Measurements from ENCODE around the gene CHST11. TPM values are rescaled to one million over a fixed set of nuclear protein-coding genes. Genes with fewer than 3 reads are reported as not detected.
A peak's percentile ranks its signal among the peaks of the same experiment; 100 is the strongest.

CHST11 gene
- total RNA-seq, 1 donor from 2014 or later = 15.5 TPM

- no peak overlapping the region for H3K4me3 Mint-ChIP-seq
- no peak for DNase-seq (ENCODE audit: extremely low spot score, unreplicated experiment)
- no peaks in the 10 kb centered on the region for H3K27me3 Mint-ChIP-seq
- peaks cover 41% of the 10 kb centered on the region for H3K4me1 Mint-ChIP-seq (ENCODE audit: unreplicated experiment)
- peaks cover 6% of the 10 kb centered on the region for H3K9me3 Mint-ChIP-seq
- H3K36me3 Mint-ChIP-seq = peaks cover 4% of the 10 kb centered on the region
- TF ChIP-seq CTCF (conservative IDR thresholded peaks at IDR 0.05) = no peak
- H3K27ac Mint-ChIP-seq = no peak overlapping the region
These were observed 61.1 kb downstream of the CHST11 start for GRCh38 chr12:104517880-104518279.

DNA sequence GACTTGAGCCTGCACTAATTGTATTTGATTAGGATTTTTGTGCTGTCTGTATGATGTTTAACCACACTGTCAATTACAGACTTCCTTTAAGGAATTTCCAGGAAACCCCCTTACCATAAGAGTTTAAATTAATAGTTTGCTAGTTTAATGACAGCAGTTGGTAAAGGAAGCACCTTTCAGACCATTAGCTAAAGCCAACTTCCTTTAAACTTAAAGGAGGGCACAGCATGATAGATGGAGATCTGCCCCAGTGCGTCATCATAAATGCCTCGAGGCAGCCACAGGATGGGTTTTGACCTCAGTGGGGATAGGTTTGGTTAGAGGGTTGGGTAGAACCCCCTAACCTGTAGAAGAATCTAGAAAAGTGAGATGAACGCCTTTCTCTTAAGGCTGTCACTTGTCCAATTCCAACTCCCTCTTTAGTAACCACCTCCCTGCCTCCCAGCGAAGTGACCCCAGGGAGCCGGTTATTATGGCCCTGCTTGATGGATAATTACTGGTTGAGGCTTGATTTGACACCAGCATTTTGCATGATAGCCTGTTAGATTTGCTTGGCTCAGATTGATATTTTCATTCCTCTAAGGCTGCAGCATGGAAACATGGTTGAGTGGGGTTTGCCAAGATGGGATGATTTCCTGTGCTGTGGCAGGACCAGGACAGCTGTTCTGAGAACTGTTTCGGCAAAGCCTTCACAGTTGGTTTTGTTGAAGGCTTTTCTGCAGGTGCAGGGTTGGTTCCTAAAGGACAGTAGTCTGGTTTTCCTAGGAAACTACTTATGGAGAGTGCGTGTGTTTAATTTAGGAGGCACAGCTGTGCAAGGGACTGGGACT, 62.7 kb downstream of the CHST11 start:
- H3K9me3 Mint-ChIP-seq = peaks cover 6% of the 10 kb centered on the region
- peak overlapping the region; percentile 58 for H3K4me3 Mint-ChIP-seq
- TF ChIP-seq CTCF (conservative IDR thresholded peaks at IDR 0.05) = no peak
- H3K4me1 Mint-ChIP-seq (ENCODE audit: unreplicated experiment) = peaks cover 49% of the 10 kb centered on the region
- H3K27me3 Mint-ChIP-seq = no peaks in the 10 kb centered on the region
- peak overlapping the region; percentile 88 for H3K27ac Mint-ChIP-seq
- H3K36me3 Mint-ChIP-seq = peaks cover 3% of the 10 kb centered on the region
- DNase-seq (ENCODE audit: extremely low spot score, unreplicated experiment) = no peak

DNA sequence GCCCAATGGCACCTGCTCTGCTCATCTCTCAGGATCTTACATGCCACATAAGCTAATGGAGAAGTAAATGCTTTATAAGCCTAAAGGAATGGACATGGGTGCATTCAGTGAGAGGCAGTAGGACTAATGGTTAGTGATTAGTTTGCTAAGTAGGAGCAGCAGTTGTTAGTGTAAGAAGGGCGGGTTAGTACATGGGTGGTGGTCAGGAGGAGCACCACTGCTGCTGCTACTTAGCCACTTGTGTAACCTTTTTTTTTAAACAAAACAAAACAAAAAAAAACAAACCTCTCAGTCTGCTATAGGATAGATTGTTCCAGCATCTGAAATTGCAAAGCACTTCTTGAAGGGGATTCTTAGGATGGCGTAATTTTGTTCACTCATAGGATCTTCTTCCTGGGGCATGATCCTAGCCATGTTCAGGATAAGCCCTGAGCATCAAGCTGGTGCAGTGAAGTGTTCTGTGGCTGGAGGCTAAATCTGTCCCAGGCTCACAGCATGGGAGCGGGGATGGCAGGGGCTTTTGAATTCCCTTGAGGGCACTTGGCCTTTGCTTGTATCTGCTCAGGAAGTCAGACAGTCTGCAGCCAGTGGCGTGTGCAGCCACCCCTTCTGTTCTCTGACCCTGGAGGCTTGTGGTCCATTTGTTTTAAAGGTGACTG, 63.6 kb downstream of the CHST11 start:
- Mint-ChIP-seq H3K4me1 (ENCODE audit: unreplicated experiment) (peaks cover 46% of the 10 kb centered on the region), H3K4me3 (no peak overlapping the region)
- no peak for TF ChIP-seq CTCF (conservative IDR thresholded peaks at IDR 0.05)

DNA sequence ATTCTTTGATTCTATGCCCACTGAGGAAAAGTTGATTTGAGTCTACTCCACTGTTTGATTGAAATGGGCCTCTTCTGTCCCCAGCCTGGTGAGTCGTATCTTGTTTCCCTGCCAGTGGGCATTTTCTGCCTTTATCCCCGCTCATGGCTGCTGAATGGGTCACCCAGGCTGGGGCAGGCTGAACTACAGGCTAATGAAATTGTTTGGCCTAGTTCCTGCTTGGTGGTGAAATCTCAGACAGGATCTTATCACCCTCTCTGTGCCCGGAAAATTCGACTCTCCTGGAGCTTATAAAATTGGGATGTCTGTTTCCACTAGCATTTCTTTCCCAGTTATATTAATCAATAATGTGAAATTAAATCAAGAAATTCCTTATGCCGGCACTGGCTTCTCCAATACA, 65.0 kb downstream of the CHST11 start:
- no peak for TF ChIP-seq CTCF (conservative IDR thresholded peaks at IDR 0.05)
- no peak overlapping the region for H3K4me3 Mint-ChIP-seq
- no peak for DNase-seq (ENCODE audit: extremely low spot score, unreplicated experiment)
- no peaks in the 10 kb centered on the region for H3K9me3 Mint-ChIP-seq
- no peaks in the 10 kb centered on the region for H3K27me3 Mint-ChIP-seq
- peaks cover 54% of the 10 kb centered on the region for H3K4me1 Mint-ChIP-seq (ENCODE audit: unreplicated experiment)
- no peak overlapping the region for H3K27ac Mint-ChIP-seq
- no peaks in the 10 kb centered on the region for H3K36me3 Mint-ChIP-seq

More for the DNA sequence above, 63.6 kb downstream of the CHST11 start:
- Mint-ChIP-seq H3K27me3 (no peaks in the 10 kb centered on the region), H3K9me3 (peaks cover 1% of the 10 kb centered on the region), H3K36me3 (no peaks in the 10 kb centered on the region), H3K27ac (peak overlapping the region; percentile 88)
- DNase-seq (ENCODE audit: extremely low spot score, unreplicated experiment) = no peak

GRCh38 chr12:104522985-104523722, 66.4 kb downstream of the CHST11 start:
- peaks cover 5% of the 10 kb centered on the region for H3K36me3 Mint-ChIP-seq
- DNase-seq (ENCODE audit: extremely low spot score, unreplicated experiment) = no peak
- peaks cover 61% of the 10 kb centered on the region for H3K4me1 Mint-ChIP-seq (ENCODE audit: unreplicated experiment)
- no peaks in the 10 kb centered on the region for H3K27me3 Mint-ChIP-seq
- no peak for TF ChIP-seq CTCF (conservative IDR thresholded peaks at IDR 0.05)
- H3K9me3 Mint-ChIP-seq = peaks cover 5% of the 10 kb centered on the region
- peak overlapping the region; percentile 80 for H3K27ac Mint-ChIP-seq
- no peak overlapping the region for H3K4me3 Mint-ChIP-seq
